ENCODE results near the gene MAP4K2.
A peak's percentile ranks its signal among the peaks of the same experiment; 100 is the strongest.

The MAP4K2 gene

GRCh38 chr11:64768300-64768694 lies 34.7 kb downstream of the MAP4K2 start:
- WGBS, 2 donors (ENCODE audit: extremely low coverage in 2 of 2, insufficient read length in 2 of 2, insufficient replicate concordance in 1 of 2) = no CpG with 5 or more reads among the region's 6 CpGs
- Histone ChIP-seq H3K4me1 (ENCODE audit: control insufficient read depth in 2 of 2, insufficient read depth in 1 of 2, low read depth in 1 of 2, low read length in 2 of 2) (peaks cover 18 to 20% of the 10 kb centered on the region in 2 donors), H3K9ac (ENCODE audit: low read depth, low read length, poor library complexity) (no peak overlapping the region), H3K23ac (ENCODE audit: low read depth, low read length, poor library complexity) (no peak overlapping the region), H3K14ac (ENCODE audit: low read length) (no peak overlapping the region), H4K8ac (ENCODE audit: low read depth, low read length) (no peak overlapping the region), H2BK12ac (ENCODE audit: low read length) (no peak overlapping the region), H2AFZ (ENCODE audit: low read length) (no peak overlapping the region), H2AK5ac (ENCODE audit: low read depth, low read length) (no peak overlapping the region), H2BK15ac (ENCODE audit: low read length) (no peak overlapping the region), H3K4ac (ENCODE audit: low read length) (no peak overlapping the region), H3K4me3 (ENCODE audit: low read length in 2 of 2) (no peak overlapping the region), H3K18ac (ENCODE audit: low read length) (no peak overlapping the region), H3K36me3 (replicated peaks in 1 of 2; ENCODE audit: control insufficient read depth in 2 of 2, insufficient read depth in 2 of 2, low read length in 2 of 2) (peaks cover 75 to 99% of the 10 kb centered on the region in 2 donors), H4K91ac (ENCODE audit: low read depth, low read length, poor library complexity) (no peak overlapping the region), H3K27me3 (ENCODE audit: control insufficient read depth in 3 of 3, insufficient read depth in 3 of 3, low read depth in 1 of 3, low read length in 3 of 3) (no peaks in the 10 kb centered on the region), H3K4me2 (ENCODE audit: insufficient read depth, low read length, poor library complexity, severe bottlenecking) (no peak overlapping the region), H3K79me1 (ENCODE audit: low read depth, low read length) (peaks cover 17% of the 10 kb centered on the region), H3K27ac (replicated peaks; ENCODE audit: low read length) (no peak overlapping the region), H2BK120ac (ENCODE audit: low read depth, low read length) (no peak overlapping the region), H2BK5ac (ENCODE audit: low read length) (no peak overlapping the region), H3K9me3 (replicated peaks in 1 of 2; ENCODE audit: control insufficient read depth in 2 of 2, insufficient read depth in 1 of 2, low read depth in 1 of 2, low read length in 2 of 2) (no peaks in the 10 kb centered on the region)
- no peak for DNase-seq (ENCODE audit: low spot score)

GRCh38 chr11:64767344-64768299 lies 35.4 kb downstream of the MAP4K2 start:
- Histone ChIP-seq H3K79me1 (ENCODE audit: low read depth, low read length) (peaks cover 17% of the 10 kb centered on the region), H2BK120ac (ENCODE audit: low read depth, low read length) (no peak overlapping the region), H2BK12ac (ENCODE audit: low read length) (no peak overlapping the region), H3K27me3 (ENCODE audit: control insufficient read depth in 3 of 3, insufficient read depth in 3 of 3, low read depth in 1 of 3, low read length in 3 of 3) (no peaks in the 10 kb centered on the region), H3K4me1 (ENCODE audit: control insufficient read depth in 2 of 2, insufficient read depth in 1 of 2, low read depth in 1 of 2, low read length in 2 of 2) (peaks cover 22 to 27% of the 10 kb centered on the region in 2 donors), H3K9ac (ENCODE audit: low read depth, low read length, poor library complexity) (no peak overlapping the region), H3K23ac (ENCODE audit: low read depth, low read length, poor library complexity) (no peak overlapping the region), H2BK15ac (ENCODE audit: low read length) (no peak overlapping the region), H2AK5ac (ENCODE audit: low read depth, low read length) (no peak overlapping the region), H4K8ac (ENCODE audit: low read depth, low read length) (no peak overlapping the region), H3K9me3 (replicated peaks in 1 of 2; ENCODE audit: control insufficient read depth in 2 of 2, insufficient read depth in 1 of 2, low read depth in 1 of 2, low read length in 2 of 2) (no peaks in the 10 kb centered on the region), H3K36me3 (replicated peaks in 1 of 2; ENCODE audit: control insufficient read depth in 2 of 2, insufficient read depth in 2 of 2, low read length in 2 of 2) (peaks cover 75 to 99% of the 10 kb centered on the region in 2 donors), H3K27ac (replicated peaks; ENCODE audit: low read length) (no peak overlapping the region), H2BK5ac (ENCODE audit: low read length) (no peak overlapping the region), H3K4ac (ENCODE audit: low read length) (no peak overlapping the region), H3K18ac (ENCODE audit: low read length) (no peak overlapping the region), H3K4me2 (ENCODE audit: insufficient read depth, low read length, poor library complexity, severe bottlenecking) (no peak overlapping the region), H2AFZ (ENCODE audit: low read length) (no peak overlapping the region), H4K91ac (ENCODE audit: low read depth, low read length, poor library complexity) (no peak overlapping the region), H3K4me3 (ENCODE audit: low read length in 2 of 2) (no peak overlapping the region), H3K14ac (ENCODE audit: low read length) (no peak overlapping the region)
- peak; percentile 60 for DNase-seq (ENCODE audit: low spot score)
- no CpG with 5 or more reads among the region's 19 CpGs for WGBS, 2 donors (ENCODE audit: extremely low coverage in 2 of 2, insufficient read length in 2 of 2, insufficient replicate concordance in 1 of 2)

GRCh38 chr11:64766881-64767280 lies 36.1 kb downstream of the MAP4K2 start:
- no peak overlapping the region for H2AK5ac ChIP-seq (ENCODE audit: low read depth, low read length)
- no peak overlapping the region for H3K18ac ChIP-seq (ENCODE audit: low read length)
- peaks cover 17% of the 10 kb centered on the region for H3K79me1 ChIP-seq (ENCODE audit: low read depth, low read length)
- no peaks in the 10 kb centered on the region for H3K9me3 ChIP-seq (replicated peaks in 1 of 2; ENCODE audit: control insufficient read depth in 2 of 2, insufficient read depth in 1 of 2, low read depth in 1 of 2, low read length in 2 of 2)
- H2BK120ac ChIP-seq (ENCODE audit: low read depth, low read length) = no peak overlapping the region
- H3K27me3 ChIP-seq (ENCODE audit: control insufficient read depth in 3 of 3, insufficient read depth in 3 of 3, low read depth in 1 of 3, low read length in 3 of 3) = no peaks in the 10 kb centered on the region
- H3K36me3 ChIP-seq (replicated peaks in 1 of 2; ENCODE audit: control insufficient read depth in 2 of 2, insufficient read depth in 2 of 2, low read length in 2 of 2) = peaks cover 73 to 98% of the 10 kb centered on the region in 2 donors
- no peak overlapping the region for H3K14ac ChIP-seq (ENCODE audit: low read length)
- no CpG with 5 or more reads among the region's 11 CpGs for WGBS, 2 donors (ENCODE audit: extremely low coverage in 2 of 2, insufficient read length in 2 of 2, insufficient replicate concordance in 1 of 2)
- H2BK15ac ChIP-seq (ENCODE audit: low read length) = no peak overlapping the region
- no peak overlapping the region for H2BK5ac ChIP-seq (ENCODE audit: low read length)
- H3K27ac ChIP-seq (replicated peaks; ENCODE audit: low read length) = no peak overlapping the region
- H2BK12ac ChIP-seq (ENCODE audit: low read length) = no peak overlapping the region
- H3K4ac ChIP-seq (ENCODE audit: low read length) = no peak overlapping the region
- DNase-seq (ENCODE audit: low spot score) = no peak
- peaks cover 25 to 34% of the 10 kb centered on the region in 2 donors for H3K4me1 ChIP-seq (ENCODE audit: control insufficient read depth in 2 of 2, insufficient read depth in 1 of 2, low read depth in 1 of 2, low read length in 2 of 2)
- no peak overlapping the region for H2AFZ ChIP-seq (ENCODE audit: low read length)
- no peak overlapping the region for H4K91ac ChIP-seq (ENCODE audit: low read depth, low read length, poor library complexity)
- no peak overlapping the region for H3K4me2 ChIP-seq (ENCODE audit: insufficient read depth, low read length, poor library complexity, severe bottlenecking)
- H3K4me3 ChIP-seq (ENCODE audit: low read length in 2 of 2) = no peak overlapping the region
- no peak overlapping the region for H3K9ac ChIP-seq (ENCODE audit: low read depth, low read length, poor library complexity)
- no peak overlapping the region for H4K8ac ChIP-seq (ENCODE audit: low read depth, low read length)
- H3K23ac ChIP-seq (ENCODE audit: low read depth, low read length, poor library complexity) = no peak overlapping the region

GRCh38 chr11:64765851-64766665 lies 37.0 kb downstream of the MAP4K2 start:
- Histone ChIP-seq H3K9ac (ENCODE audit: low read depth, low read length, poor library complexity) (no peak overlapping the region), H4K91ac (ENCODE audit: low read depth, low read length, poor library complexity) (no peak overlapping the region), H3K14ac (ENCODE audit: low read length) (no peak overlapping the region), H3K27me3 (ENCODE audit: control insufficient read depth in 3 of 3, insufficient read depth in 3 of 3, low read depth in 1 of 3, low read length in 3 of 3) (no peaks in the 10 kb centered on the region), H2AK5ac (ENCODE audit: low read depth, low read length) (no peak overlapping the region), H3K4me2 (ENCODE audit: insufficient read depth, low read length, poor library complexity, severe bottlenecking) (no peak overlapping the region), H3K18ac (ENCODE audit: low read length) (no peak overlapping the region), H4K8ac (ENCODE audit: low read depth, low read length) (no peak overlapping the region), H3K23ac (ENCODE audit: low read depth, low read length, poor library complexity) (peak overlapping the region; percentile 16), H3K79me1 (ENCODE audit: low read depth, low read length) (peaks cover 17% of the 10 kb centered on the region), H2BK15ac (ENCODE audit: low read length) (no peak overlapping the region), H2BK12ac (ENCODE audit: low read length) (no peak overlapping the region), H2BK120ac (ENCODE audit: low read depth, low read length) (no peak overlapping the region), H2AFZ (ENCODE audit: low read length) (no peak overlapping the region), H3K9me3 (replicated peaks in 1 of 2; ENCODE audit: control insufficient read depth in 2 of 2, insufficient read depth in 1 of 2, low read depth in 1 of 2, low read length in 2 of 2) (no peaks in the 10 kb centered on the region), H3K4me3 (ENCODE audit: low read length in 2 of 2) (no peak overlapping the region), H3K27ac (replicated peaks; ENCODE audit: low read length) (no peak overlapping the region), H3K36me3 (replicated peaks in 1 of 2; ENCODE audit: control insufficient read depth in 2 of 2, insufficient read depth in 2 of 2, low read length in 2 of 2) (peaks cover 68 to 90% of the 10 kb centered on the region in 2 donors), H3K4ac (ENCODE audit: low read length) (no peak overlapping the region), H2BK5ac (ENCODE audit: low read length) (no peak overlapping the region), H3K4me1 (ENCODE audit: control insufficient read depth in 2 of 2, insufficient read depth in 1 of 2, low read depth in 1 of 2, low read length in 2 of 2) (peaks cover 25 to 34% of the 10 kb centered on the region in 2 donors)
- no CpG with 5 or more reads among the region's 42 CpGs for WGBS, 2 donors (ENCODE audit: extremely low coverage in 2 of 2, insufficient read length in 2 of 2, insufficient replicate concordance in 1 of 2)
- DNase-seq (ENCODE audit: low spot score) = no peak

Measured in neuronal stem cell (in vitro differentiated cells).